ENCODE results near the gene HARS2.
"Not testable (repeated sequence)": the region's sequence is repeated elsewhere in the genome, so short reads cannot be mapped to it uniquely, and the experiment has no call there.

The HARS2 gene

GRCh38 chr5:140718266-140718592 lies 27.0 kb downstream of the HARS2 start:
- DNase-seq (ENCODE audit: low read depth in 1 of 2, low spot score in 1 of 2) = no peak
- Histone ChIP-seq H3K27ac (replicated peaks) (no peak overlapping the region), H3K4me3 (replicated peaks; ENCODE audit: insufficient read depth, low read length) (no peak overlapping the region), H3K27me3 (ENCODE audit: insufficient read depth, poor library complexity, severe bottlenecking) (no peaks in the 10 kb centered on the region)
- no peak for TF ChIP-seq CTCF (IDR thresholded peaks at IDR 0.05; ENCODE audit: insufficient read depth, low read length)
- TF ChIP-seq SPI1 (IDR thresholded peaks at IDR 0.05; ENCODE audit: borderline replicate concordance, low read depth) = no peak
- TF ChIP-seq POLR2AphosphoS5 (IDR thresholded peaks at IDR 0.05; ENCODE audit: low read depth) = no peak
- no peak for TF ChIP-seq GABPA (IDR thresholded peaks at IDR 0.05; ENCODE audit: low read depth)

GRCh38 chr5:140720738-140721137 lies 29.5 kb downstream of the HARS2 start:
- H3K4me3 ChIP-seq (replicated peaks; ENCODE audit: insufficient read depth, low read length); DNase-seq (ENCODE audit: low read depth in 1 of 2, low spot score in 1 of 2); H3K27ac ChIP-seq (replicated peaks); H3K27me3 ChIP-seq (ENCODE audit: insufficient read depth, poor library complexity, severe bottlenecking): not testable (repeated sequence)

- H3K27me3 ChIP-seq (ENCODE audit: insufficient read depth, poor library complexity, severe bottlenecking); H3K4me3 ChIP-seq (replicated peaks; ENCODE audit: insufficient read depth, low read length); DNase-seq (ENCODE audit: low read depth in 1 of 2, low spot score in 1 of 2); H3K27ac ChIP-seq (replicated peaks): not testable (repeated sequence)
Measured at GRCh38 chr5:140721395-140721794, 30.1 kb downstream of the HARS2 start.

- TF ChIP-seq POLR2AphosphoS5 (IDR thresholded peaks at IDR 0.05; ENCODE audit: low read depth) = no peak
- TF ChIP-seq GABPA (IDR thresholded peaks at IDR 0.05; ENCODE audit: low read depth) = no peak
- TF ChIP-seq REST (IDR thresholded peaks at IDR 0.05; ENCODE audit: insufficient replicate concordance, low read depth) = peak; percentile 91
- peak in 1 of 2 experiments; percentile 13 for DNase-seq (ENCODE audit: low read depth in 1 of 2, low spot score in 1 of 2)
- no peaks in the 10 kb centered on the region for H3K27me3 ChIP-seq (ENCODE audit: insufficient read depth, poor library complexity, severe bottlenecking)
- 0 out of 2 replicates have a peak overlapping the region, but pooled peaks have one; percentile 4 for H3K4me3 ChIP-seq (replicated peaks; ENCODE audit: insufficient read depth, low read length)
- no peak overlapping the region for H3K27ac ChIP-seq (replicated peaks)
Measured at GRCh38 chr5:140725799-140726471, 34.7 kb downstream of the HARS2 start.

- no peak for DNase-seq (ENCODE audit: low read depth in 1 of 2, low spot score in 1 of 2)
- Histone ChIP-seq H3K4me3 (replicated peaks; ENCODE audit: insufficient read depth, low read length) (no peak overlapping the region), H3K27me3 (ENCODE audit: insufficient read depth, poor library complexity, severe bottlenecking) (no peaks in the 10 kb centered on the region), H3K27ac (replicated peaks) (no peak overlapping the region)
- TF ChIP-seq SPI1 (IDR thresholded peaks at IDR 0.05; ENCODE audit: borderline replicate concordance, low read depth) (no peak), GABPA (IDR thresholded peaks at IDR 0.05; ENCODE audit: low read depth) (no peak), REST (IDR thresholded peaks at IDR 0.05; ENCODE audit: insufficient replicate concordance, low read depth) (no peak), POLR2AphosphoS5 (IDR thresholded peaks at IDR 0.05; ENCODE audit: low read depth) (no peak), CTCF (IDR thresholded peaks at IDR 0.05; ENCODE audit: insufficient read depth, low read length) (no peak)
Measured at GRCh38 chr5:140733098-140733497, 41.8 kb downstream of the HARS2 start.
